ENCODE measurements around the gene CDKAL1.

The CDKAL1 gene

GRCh38 chr6:20539387-20539786 lies 5.1 kb downstream of the CDKAL1 start:
- TF ChIP-seq REST (IDR thresholded peaks at IDR 0.05; ENCODE audit: insufficient read depth in 1 of 2, low read depth in 2 of 2, low read length in 2 of 2): no peak
- TF ChIP-seq SIN3A (IDR thresholded peaks at IDR 0.05; ENCODE audit: borderline replicate concordance, insufficient read depth, low read length): no peak
- TF ChIP-seq FOXP2 (optimal IDR thresholded peaks at IDR 0.05; ENCODE audit: borderline replicate concordance, extremely low read depth, extremely low read length, insufficient read depth): no peak

GRCh38 chr6:20540683-20541082 lies 6.4 kb downstream of the CDKAL1 start:
- TF ChIP-seq REST (IDR thresholded peaks at IDR 0.05; ENCODE audit: insufficient read depth in 1 of 2, low read depth in 2 of 2, low read length in 2 of 2) (no peak), POLR2AphosphoS5 (IDR thresholded peaks at IDR 0.05; ENCODE audit: low read depth, low read length) (no peak), SIN3A (IDR thresholded peaks at IDR 0.05; ENCODE audit: borderline replicate concordance, insufficient read depth, low read length) (no peak), FOXP2 (optimal IDR thresholded peaks at IDR 0.05; ENCODE audit: borderline replicate concordance, extremely low read depth, extremely low read length, insufficient read depth) (no peak), TAF1 (IDR thresholded peaks at IDR 0.05; ENCODE audit: borderline replicate concordance, insufficient read depth, low read length) (no peak)

- TF ChIP-seq POLR2AphosphoS5 (IDR thresholded peaks at IDR 0.05; ENCODE audit: low read depth, low read length): no peak
- TF ChIP-seq REST (IDR thresholded peaks at IDR 0.05; ENCODE audit: insufficient read depth in 1 of 2, low read depth in 2 of 2, low read length in 2 of 2): no peak
- TF ChIP-seq SIN3A (IDR thresholded peaks at IDR 0.05; ENCODE audit: borderline replicate concordance, insufficient read depth, low read length): no peak
- TF ChIP-seq FOXP2 (optimal IDR thresholded peaks at IDR 0.05; ENCODE audit: borderline replicate concordance, extremely low read depth, extremely low read length, insufficient read depth): no peak
- no peak for TF ChIP-seq TAF1 (IDR thresholded peaks at IDR 0.05; ENCODE audit: borderline replicate concordance, insufficient read depth, low read length)
These were observed 7.1 kb downstream of the CDKAL1 start for GRCh38 chr6:20541382-20541781.

GRCh38 chr6:20542927-20543602 lies 8.8 kb downstream of the CDKAL1 start:
- no peak for TF ChIP-seq FOXP2 (optimal IDR thresholded peaks at IDR 0.05; ENCODE audit: borderline replicate concordance, extremely low read depth, extremely low read length, insufficient read depth)
- TF ChIP-seq TAF1 (IDR thresholded peaks at IDR 0.05; ENCODE audit: borderline replicate concordance, insufficient read depth, low read length): no peak
- no peak for TF ChIP-seq POLR2AphosphoS5 (IDR thresholded peaks at IDR 0.05; ENCODE audit: low read depth, low read length)
- TF ChIP-seq REST (IDR thresholded peaks at IDR 0.05; ENCODE audit: insufficient read depth in 1 of 2, low read depth in 2 of 2, low read length in 2 of 2): no peak
- TF ChIP-seq SIN3A (IDR thresholded peaks at IDR 0.05; ENCODE audit: borderline replicate concordance, insufficient read depth, low read length): no peak; the same call in 1 of the 2 replicates

- TF ChIP-seq FOXP2 (optimal IDR thresholded peaks at IDR 0.05; ENCODE audit: borderline replicate concordance, extremely low read depth, extremely low read length, insufficient read depth): no peak
- TF ChIP-seq SIN3A (IDR thresholded peaks at IDR 0.05; ENCODE audit: borderline replicate concordance, insufficient read depth, low read length): no peak
- no peak for TF ChIP-seq REST (IDR thresholded peaks at IDR 0.05; ENCODE audit: insufficient read depth in 1 of 2, low read depth in 2 of 2, low read length in 2 of 2)
- TF ChIP-seq POLR2AphosphoS5 (IDR thresholded peaks at IDR 0.05; ENCODE audit: low read depth, low read length): no peak
- TF ChIP-seq TAF1 (IDR thresholded peaks at IDR 0.05; ENCODE audit: borderline replicate concordance, insufficient read depth, low read length): no peak
These were observed 14.0 kb downstream of the CDKAL1 start for GRCh38 chr6:20548264-20548663.
